ENCODE measurements around the gene STAG1.
"Not testable (repeated sequence)": the region's sequence is repeated elsewhere in the genome, so short reads cannot be mapped to it uniquely, and the experiment has no call there.

The STAG1 gene

GRCh38 chr3:136711277-136711676 is 40.9 kb downstream of the STAG1 start:
- Histone ChIP-seq H2AFZ (ENCODE audit: low read length) (no peak overlapping the region), H4K20me1 (ENCODE audit: insufficient read depth, low read length, poor library complexity, severe bottlenecking) (peaks cover 9% of the 10 kb centered on the region), H3F3A (ENCODE audit: low read depth) (no peaks in the 10 kb centered on the region), H3K27me3 (ENCODE audit: insufficient read depth, low read length, poor library complexity, severe bottlenecking) (no peaks in the 10 kb centered on the region), H3K4me3 (ENCODE audit: low read length, poor library complexity, severe bottlenecking) (no peak overlapping the region), H3K4me1 (ENCODE audit: insufficient read depth, low read length, poor library complexity, severe bottlenecking) (no peaks in the 10 kb centered on the region), H3K9ac (ENCODE audit: low read depth, low read length, poor library complexity, severe bottlenecking) (no peak overlapping the region), H3K4me2 (ENCODE audit: low read depth, low read length, poor library complexity, severe bottlenecking) (no peak overlapping the region), H3K79me2 (ENCODE audit: insufficient read depth, low read length) (peaks cover 94% of the 10 kb centered on the region), H3K36me3 (ENCODE audit: insufficient read depth, low read length) (peaks cover 6% of the 10 kb centered on the region; the same call in 1 of the 2 replicates), H3K9me2 (replicated peaks; ENCODE audit: low read depth, low read length) (no peaks in the 10 kb centered on the region), H3K9me3 (ENCODE audit: insufficient read depth, low read depth, low read length) (no peaks in the 10 kb centered on the region)
- no peak for TF ChIP-seq EZH2phosphoT487 (IDR thresholded peaks at IDR 0.05; ENCODE audit: borderline replicate concordance)
- TF ChIP-seq, protein P1, sequence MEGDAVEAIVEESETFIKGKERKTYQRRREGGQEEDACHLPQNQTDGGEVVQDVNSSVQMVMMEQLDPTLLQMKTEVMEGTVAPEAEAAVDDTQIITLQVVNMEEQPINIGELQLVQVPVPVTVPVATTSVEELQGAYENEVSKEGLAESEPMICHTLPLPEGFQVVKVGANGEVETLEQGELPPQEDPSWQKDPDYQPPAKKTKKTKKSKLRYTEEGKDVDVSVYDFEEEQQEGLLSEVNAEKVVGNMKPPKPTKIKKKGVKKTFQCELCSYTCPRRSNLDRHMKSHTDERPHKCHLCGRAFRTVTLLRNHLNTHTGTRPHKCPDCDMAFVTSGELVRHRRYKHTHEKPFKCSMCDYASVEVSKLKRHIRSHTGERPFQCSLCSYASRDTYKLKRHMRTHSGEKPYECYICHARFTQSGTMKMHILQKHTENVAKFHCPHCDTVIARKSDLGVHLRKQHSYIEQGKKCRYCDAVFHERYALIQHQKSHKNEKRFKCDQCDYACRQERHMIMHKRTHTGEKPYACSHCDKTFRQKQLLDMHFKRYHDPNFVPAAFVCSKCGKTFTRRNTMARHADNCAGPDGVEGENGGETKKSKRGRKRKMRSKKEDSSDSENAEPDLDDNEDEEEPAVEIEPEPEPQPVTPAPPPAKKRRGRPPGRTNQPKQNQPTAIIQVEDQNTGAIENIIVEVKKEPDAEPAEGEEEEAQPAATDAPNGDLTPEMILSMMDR (conservative IDR thresholded peaks at IDR 0.05; ENCODE audit: low read length), result no peak

DNA sequence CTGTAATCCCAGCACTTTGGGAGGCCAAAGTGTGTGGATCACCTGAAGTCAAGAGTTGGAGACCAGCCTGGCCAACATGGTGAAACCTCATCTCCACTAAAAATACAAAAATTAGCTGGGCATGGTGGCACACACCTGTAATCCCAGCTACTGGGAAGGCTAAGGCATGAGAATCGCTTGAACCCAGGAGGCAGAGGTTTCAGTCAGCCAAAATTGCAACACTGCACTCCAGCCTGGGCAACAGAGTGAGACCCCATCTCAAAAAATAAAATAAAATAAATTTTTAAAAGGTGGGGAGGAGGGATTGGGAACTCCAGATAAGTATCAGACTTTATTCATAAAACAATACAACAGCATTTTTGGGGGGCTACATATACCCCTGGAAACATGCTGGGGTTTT is 42.4 kb downstream of the STAG1 start:
- not testable (repeated sequence) for H3K36me3 ChIP-seq (ENCODE audit: insufficient read depth, low read length); H3K4me1 ChIP-seq (ENCODE audit: insufficient read depth, low read length, poor library complexity, severe bottlenecking); H2AFZ ChIP-seq (ENCODE audit: low read length); H3K27me3 ChIP-seq (ENCODE audit: insufficient read depth, low read length, poor library complexity, severe bottlenecking); H4K20me1 ChIP-seq (ENCODE audit: insufficient read depth, low read length, poor library complexity, severe bottlenecking); H3F3A ChIP-seq (ENCODE audit: low read depth); H3K4me2 ChIP-seq (ENCODE audit: low read depth, low read length, poor library complexity, severe bottlenecking); H3K9ac ChIP-seq (ENCODE audit: low read depth, low read length, poor library complexity, severe bottlenecking); H3K9me2 ChIP-seq (replicated peaks; ENCODE audit: low read depth, low read length); H3K4me3 ChIP-seq (ENCODE audit: low read length, poor library complexity, severe bottlenecking); H3K9me3 ChIP-seq (ENCODE audit: insufficient read depth, low read depth, low read length)
- peaks cover 95% of the 10 kb centered on the region for H3K79me2 ChIP-seq (ENCODE audit: insufficient read depth, low read length)

GRCh38 chr3:136708333-136708985 is 43.7 kb downstream of the STAG1 start:
- Histone ChIP-seq H3K9me3 (ENCODE audit: insufficient read depth, low read depth, low read length) (no peaks in the 10 kb centered on the region), H3K9ac (ENCODE audit: low read depth, low read length, poor library complexity, severe bottlenecking) (no peak overlapping the region), H3K4me2 (ENCODE audit: low read depth, low read length, poor library complexity, severe bottlenecking) (no peak overlapping the region), H3K79me2 (ENCODE audit: insufficient read depth, low read length) (peaks cover 99% of the 10 kb centered on the region), H3K36me3 (ENCODE audit: insufficient read depth, low read length) (peaks cover 6% of the 10 kb centered on the region; the same call in 1 of the 2 replicates), H2AFZ (ENCODE audit: low read length) (no peak overlapping the region), H3K27me3 (ENCODE audit: insufficient read depth, low read length, poor library complexity, severe bottlenecking) (no peaks in the 10 kb centered on the region), H3F3A (ENCODE audit: low read depth) (no peaks in the 10 kb centered on the region), H3K4me1 (ENCODE audit: insufficient read depth, low read length, poor library complexity, severe bottlenecking) (no peaks in the 10 kb centered on the region), H3K9me2 (replicated peaks; ENCODE audit: low read depth, low read length) (no peaks in the 10 kb centered on the region), H4K20me1 (ENCODE audit: insufficient read depth, low read length, poor library complexity, severe bottlenecking) (peaks cover 6% of the 10 kb centered on the region), H3K4me3 (ENCODE audit: low read length, poor library complexity, severe bottlenecking) (no peak overlapping the region)
- TF ChIP-seq, protein P1 (conservative IDR thresholded peaks at IDR 0.05; ENCODE audit: low read length), result no peak
- no peak for TF ChIP-seq EZH2phosphoT487 (IDR thresholded peaks at IDR 0.05; ENCODE audit: borderline replicate concordance)

GRCh38 chr3:136703429-136703828 is 48.7 kb downstream of the STAG1 start:
- H3K36me3 ChIP-seq (ENCODE audit: insufficient read depth, low read length), result no peaks in the 10 kb centered on the region
- peaks cover 8% of the 10 kb centered on the region for H4K20me1 ChIP-seq (ENCODE audit: insufficient read depth, low read length, poor library complexity, severe bottlenecking)
- no peaks in the 10 kb centered on the region for H3F3A ChIP-seq (ENCODE audit: low read depth)
- H3K79me2 ChIP-seq (ENCODE audit: insufficient read depth, low read length), result peaks cover 99% of the 10 kb centered on the region
- no peak overlapping the region for H3K4me3 ChIP-seq (ENCODE audit: low read length, poor library complexity, severe bottlenecking)
- H3K27me3 ChIP-seq (ENCODE audit: insufficient read depth, low read length, poor library complexity, severe bottlenecking), result no peaks in the 10 kb centered on the region
- no peak overlapping the region for H3K4me2 ChIP-seq (ENCODE audit: low read depth, low read length, poor library complexity, severe bottlenecking)
- no peak overlapping the region for H2AFZ ChIP-seq (ENCODE audit: low read length)
- no peak for TF ChIP-seq EZH2phosphoT487 (IDR thresholded peaks at IDR 0.05; ENCODE audit: borderline replicate concordance)
- TF ChIP-seq, protein P1 (conservative IDR thresholded peaks at IDR 0.05; ENCODE audit: low read length), result no peak
- H3K4me1 ChIP-seq (ENCODE audit: insufficient read depth, low read length, poor library complexity, severe bottlenecking), result no peaks in the 10 kb centered on the region
- no peaks in the 10 kb centered on the region for H3K9me3 ChIP-seq (ENCODE audit: insufficient read depth, low read depth, low read length)
- H3K9me2 ChIP-seq (replicated peaks; ENCODE audit: low read depth, low read length), result no peaks in the 10 kb centered on the region
- H3K9ac ChIP-seq (ENCODE audit: low read depth, low read length, poor library complexity, severe bottlenecking), result no peak overlapping the region

All from Loucy (cell line).